Astrocyte of the cerebellum (primary cell): ENCODE measurements around the gene SKAP1.

Source experiments
- DNase-seq: peaks from one replicate; pipeline ENCODE4 v3.0.0-alpha.2; 2011; ENCODE audit warnings: low read depth
- H3K4me3 ChIP-seq: 2 replicates; pipeline ENCODE4 v1.5.1; 2011; ENCODE audit warnings: mild to moderate bottlenecking, low read depth, low read length, moderate library complexity
- in situ Hi-C: cut with HindIII; loops from 2 replicates; pipeline ENCODE4 v1.10.0; 2017; ENCODE audit warnings: low sequenced_read_pairs
- TF ChIP-seq, protein P1 (sequence below): IDR thresholded peaks from 2 replicates; pipeline ENCODE4 v1.5.1; 2012; ENCODE audit warnings: low read length, low read depth, moderate library complexity, mild to moderate bottlenecking; ENCODE audit errors: missing control alignments

The SKAP1 gene

DNA sequence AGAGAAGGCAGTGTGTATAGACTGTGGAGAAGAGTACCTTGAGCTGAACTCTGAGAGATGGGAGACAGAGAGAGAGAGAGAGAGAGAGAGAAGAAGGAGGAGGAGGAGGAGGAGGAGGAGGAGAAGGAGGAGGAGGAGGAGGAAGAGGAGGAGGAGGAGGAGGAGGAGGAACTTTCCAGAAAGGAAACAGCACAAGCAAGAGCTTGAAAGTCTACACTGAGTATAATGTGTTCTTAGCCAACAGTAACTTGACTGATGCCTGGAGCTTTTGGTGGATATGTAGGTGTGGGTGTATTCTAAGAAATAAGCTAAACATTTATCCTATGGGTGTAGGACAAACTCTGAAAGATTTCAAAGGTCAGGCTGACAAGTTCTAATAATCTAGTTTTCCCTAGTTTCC lies 206.1 kb downstream of the SKAP1 start:
- in situ Hi-C loops = no loop called here
- DNase-seq = no peak
- H3K4me3 ChIP-seq = no peak overlapping the region
- TF ChIP-seq, protein P1, sequence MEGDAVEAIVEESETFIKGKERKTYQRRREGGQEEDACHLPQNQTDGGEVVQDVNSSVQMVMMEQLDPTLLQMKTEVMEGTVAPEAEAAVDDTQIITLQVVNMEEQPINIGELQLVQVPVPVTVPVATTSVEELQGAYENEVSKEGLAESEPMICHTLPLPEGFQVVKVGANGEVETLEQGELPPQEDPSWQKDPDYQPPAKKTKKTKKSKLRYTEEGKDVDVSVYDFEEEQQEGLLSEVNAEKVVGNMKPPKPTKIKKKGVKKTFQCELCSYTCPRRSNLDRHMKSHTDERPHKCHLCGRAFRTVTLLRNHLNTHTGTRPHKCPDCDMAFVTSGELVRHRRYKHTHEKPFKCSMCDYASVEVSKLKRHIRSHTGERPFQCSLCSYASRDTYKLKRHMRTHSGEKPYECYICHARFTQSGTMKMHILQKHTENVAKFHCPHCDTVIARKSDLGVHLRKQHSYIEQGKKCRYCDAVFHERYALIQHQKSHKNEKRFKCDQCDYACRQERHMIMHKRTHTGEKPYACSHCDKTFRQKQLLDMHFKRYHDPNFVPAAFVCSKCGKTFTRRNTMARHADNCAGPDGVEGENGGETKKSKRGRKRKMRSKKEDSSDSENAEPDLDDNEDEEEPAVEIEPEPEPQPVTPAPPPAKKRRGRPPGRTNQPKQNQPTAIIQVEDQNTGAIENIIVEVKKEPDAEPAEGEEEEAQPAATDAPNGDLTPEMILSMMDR = no peak

DNA sequence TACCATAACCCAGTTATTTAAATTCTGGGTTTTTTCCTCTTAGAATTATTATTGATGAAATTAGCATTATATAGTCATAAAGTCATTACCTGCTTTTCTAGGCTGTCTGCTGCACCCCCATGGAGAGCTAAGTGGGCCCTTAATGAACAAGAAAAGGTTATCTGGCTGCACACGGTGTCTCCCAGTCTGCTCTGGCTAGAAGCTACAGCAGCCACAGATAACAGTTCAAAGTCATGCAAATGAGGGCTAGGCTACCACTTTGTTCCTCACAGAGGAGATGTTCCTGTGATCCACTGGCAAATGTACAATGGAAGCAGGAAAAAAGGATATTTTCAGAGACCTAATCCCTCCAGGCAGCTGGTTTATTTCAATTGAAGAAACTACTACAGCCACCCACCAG lies 210.4 kb downstream of the SKAP1 start:
- in situ Hi-C loops = no loop called here
- no peak overlapping the region for H3K4me3 ChIP-seq
- TF ChIP-seq, protein P1 = no peak
- DNase-seq = no peak

DNA sequence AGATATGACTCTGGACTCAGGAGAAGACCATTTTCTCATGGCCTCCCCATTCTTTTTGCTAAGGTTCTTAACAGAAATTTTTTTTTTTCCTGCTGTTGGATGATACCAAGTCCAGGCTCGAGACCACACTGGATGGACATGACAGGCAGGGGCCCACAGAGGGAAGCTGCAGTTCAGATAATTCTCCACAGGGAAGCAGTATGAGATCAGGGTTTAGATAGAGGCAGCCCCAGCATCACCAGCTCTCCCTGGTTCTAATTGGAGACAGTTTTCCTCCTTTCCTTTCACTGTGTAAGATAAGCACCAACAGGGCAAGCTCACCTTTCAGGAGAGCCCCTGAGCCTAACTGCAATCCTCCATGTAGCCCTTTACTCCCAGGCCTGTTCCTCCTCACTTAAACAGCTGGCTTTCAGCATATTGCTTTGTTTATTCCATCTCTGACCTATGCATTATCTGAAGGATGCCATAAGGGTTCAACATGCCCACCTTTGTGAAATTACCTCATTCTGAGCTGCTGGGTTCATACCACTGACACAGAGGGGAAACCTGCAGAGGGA lies 214.4 kb downstream of the SKAP1 start:
- DNase-seq = peak; percentile 18
- no peak overlapping the region for H3K4me3 ChIP-seq
- TF ChIP-seq, protein P1 = peak; percentile 64
- in situ Hi-C loops = no loop called here

DNA sequence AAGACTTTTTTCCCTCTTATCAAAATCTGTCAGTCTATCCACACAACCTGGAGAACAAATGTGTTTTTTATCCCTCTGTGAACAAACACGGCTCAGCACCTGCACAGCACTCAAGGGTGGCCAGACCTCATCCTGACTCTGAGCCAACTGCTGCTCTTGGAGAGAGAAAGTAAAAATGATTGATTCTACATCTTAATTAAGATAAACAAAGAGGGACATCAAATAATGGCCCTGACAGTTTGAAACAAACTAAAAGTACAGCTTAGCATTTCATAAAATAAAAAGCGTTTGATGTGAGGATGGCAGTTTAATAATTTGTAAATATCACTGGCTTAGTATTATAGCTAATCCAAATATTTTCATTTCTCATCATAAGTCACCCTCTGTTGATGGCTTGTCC lies 216.2 kb downstream of the SKAP1 start:
- no peak for DNase-seq
- in situ Hi-C loops = no loop called here
- TF ChIP-seq, protein P1 = no peak
- no peak overlapping the region for H3K4me3 ChIP-seq

DNA sequence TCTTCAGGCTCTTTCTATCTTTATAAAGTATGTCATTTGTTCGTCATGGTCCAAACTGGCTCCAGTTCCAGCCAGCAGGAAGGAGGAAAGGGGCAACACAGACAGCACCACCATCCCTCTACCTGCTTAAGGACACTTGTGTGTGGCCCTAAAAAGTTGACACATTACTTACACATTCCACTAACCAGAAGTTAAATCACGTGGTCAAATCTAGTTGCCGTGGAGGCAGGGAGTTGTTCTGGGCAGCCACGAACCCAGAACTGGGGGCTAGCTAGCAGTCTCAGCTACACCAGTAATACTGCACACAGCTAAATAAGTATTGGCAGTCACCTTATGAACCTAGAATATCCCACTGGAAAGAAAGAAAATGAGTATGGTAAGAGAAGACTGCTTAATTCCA lies 218.2 kb downstream of the SKAP1 start:
- DNase-seq = no peak
- no peak overlapping the region for H3K4me3 ChIP-seq
- in situ Hi-C loops = no loop called here
- TF ChIP-seq, protein P1 = no peak

DNA sequence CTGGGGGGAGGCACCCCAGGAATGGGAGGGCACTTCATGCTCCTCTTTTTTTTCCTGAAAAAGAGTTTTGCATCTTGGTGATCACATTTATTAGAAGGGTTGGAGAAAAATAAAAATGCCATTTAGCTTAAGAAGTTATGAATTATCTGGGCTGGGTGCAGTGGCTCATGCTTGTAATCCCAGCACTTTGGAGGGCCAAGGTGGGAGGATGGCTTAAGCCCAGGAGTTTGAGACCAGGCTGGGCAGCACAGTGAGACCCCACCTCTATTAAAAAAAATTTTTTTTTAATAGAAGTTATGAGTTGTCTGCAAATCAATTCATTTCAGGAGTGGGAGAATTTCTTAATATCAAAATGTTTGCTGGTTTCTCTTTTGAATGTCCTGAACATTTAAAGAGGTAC lies 219.0 kb downstream of the SKAP1 start:
- in situ Hi-C loops = no loop called here
- DNase-seq = no peak
- TF ChIP-seq, protein P1 = no peak

DNA sequence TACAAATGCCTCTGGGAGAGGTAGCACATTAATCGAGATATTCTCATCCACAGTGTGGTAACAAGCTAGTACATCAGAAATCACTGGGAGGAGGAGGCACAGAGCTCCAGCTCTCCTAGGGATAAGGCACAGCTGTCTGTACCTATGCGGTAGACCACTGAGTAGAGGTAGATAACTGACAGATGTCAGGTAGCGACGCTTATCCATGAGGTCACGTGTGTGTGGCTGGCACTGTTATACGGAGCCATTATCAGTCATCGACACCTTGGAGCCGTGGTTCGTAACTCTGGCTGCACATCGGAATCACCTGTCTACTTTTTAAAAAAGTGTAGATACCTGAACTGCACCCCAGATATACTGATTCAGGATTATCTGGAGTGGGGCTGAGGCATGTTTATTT lies 220.0 kb downstream of the SKAP1 start:
- H3K4me3 ChIP-seq = no peak overlapping the region
- TF ChIP-seq, protein P1 = no peak
- in situ Hi-C loops = no loop called here
- DNase-seq = no peak

More for the DNA sequence above, 219.0 kb downstream of the SKAP1 start:
- H3K4me3 ChIP-seq = no peak overlapping the region
